ENCODE measurements around the gene SF3A2.
"Not testable (repeated sequence)": the region's sequence is repeated elsewhere in the genome, so short reads cannot be mapped to it uniquely, and the experiment has no call there.

The SF3A2 gene

GRCh38 chr19:2236314-2237050 lies at the start of gene SF3A2, which contains the start of gene PLEKHJ1:
SF3A2 (plus strand) TSS chr19:2236824; CDS start chr19:2243419, 6,595 bp downstream.
PLEKHJ1 (minus strand) TSS chr19:2236329; CDS start chr19:2236248, 81 bp downstream.
- ATAC-seq, result peak; percentile 74
- peak; percentile 98 for DNase-seq

DNA sequence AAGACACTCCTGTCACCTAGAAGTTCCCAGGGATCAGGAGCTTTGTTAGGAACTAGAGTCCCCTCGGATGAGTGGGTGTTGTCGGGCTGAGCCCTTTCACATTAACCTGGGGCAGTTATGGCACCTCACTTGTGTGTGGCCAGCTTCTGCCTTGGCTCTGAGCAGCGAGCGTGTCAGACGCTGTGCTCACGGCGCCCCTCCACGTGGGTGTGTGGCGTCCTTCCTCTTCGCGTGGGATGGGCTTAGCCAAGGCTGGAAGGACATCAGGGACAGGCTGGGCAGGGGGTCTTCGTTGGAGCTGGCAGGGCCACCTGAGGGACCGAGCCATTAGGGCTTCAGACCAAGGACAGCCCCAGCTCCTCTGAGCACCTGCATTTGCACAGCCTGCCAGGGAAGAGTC lies 49.5 kb upstream of the SF3A2 start:
- ATAC-seq (no peak), DNase-seq (no peak)

GRCh38 chr19:2188708-2189385 lies 47.8 kb upstream of the SF3A2 start:
- DNase-seq, result no peak
- peak; percentile 51 for ATAC-seq

- DNase-seq, result no peak
- ATAC-seq, result no peak
Observed at GRCh38 chr19:2189880-2190279, 46.7 kb upstream of the SF3A2 start.

GRCh38 chr19:2190848-2191455 lies 45.7 kb upstream of the SF3A2 start:
- DNase-seq (no peak), ATAC-seq (no peak)

- ATAC-seq (no peak), DNase-seq (no peak)
Observed at GRCh38 chr19:2191456-2192310, 44.9 kb upstream of the SF3A2 start.

DNA sequence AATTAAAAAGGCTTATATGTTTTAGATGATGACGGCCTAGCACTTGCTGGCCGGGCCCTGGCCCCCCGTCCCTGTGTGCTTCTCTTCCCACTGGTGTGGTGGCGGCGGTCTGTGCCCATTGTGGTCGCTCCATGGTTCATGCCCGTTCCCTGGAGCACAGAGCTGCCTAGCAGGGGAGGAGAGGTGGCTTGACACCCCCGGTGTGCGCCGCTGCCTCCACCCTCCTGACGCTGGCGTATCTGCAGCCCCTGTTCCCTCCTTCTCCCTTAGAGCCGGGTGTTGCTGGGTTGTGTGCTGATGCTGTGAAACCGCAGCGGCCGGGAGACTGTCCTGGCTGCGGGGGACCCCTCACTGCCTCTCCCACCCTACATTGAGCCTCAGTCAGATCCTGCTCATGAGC lies 43.8 kb upstream of the SF3A2 start:
- DNase-seq (no peak), ATAC-seq (no peak)

DNA sequence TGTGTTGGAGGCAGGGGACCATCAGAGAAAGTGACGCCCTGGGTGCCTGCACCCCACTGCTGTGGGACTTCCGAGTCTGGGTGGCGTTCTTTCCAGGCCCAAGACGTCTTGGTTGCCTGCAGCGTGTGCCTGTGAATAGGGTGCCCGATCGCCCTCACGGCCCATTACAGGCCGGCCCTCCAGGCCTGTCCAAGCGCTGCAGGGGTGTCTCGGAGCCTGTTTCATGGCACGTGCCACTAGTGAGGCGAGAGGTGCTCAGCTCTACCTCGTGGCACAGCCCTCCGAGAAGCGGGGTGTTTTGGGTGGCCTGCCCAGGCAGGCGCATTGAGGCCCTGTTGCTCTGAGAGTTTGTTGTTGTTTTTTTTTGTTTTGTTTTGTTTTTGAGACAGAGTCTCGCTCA lies 42.8 kb upstream of the SF3A2 start:
- DNase-seq (no peak), ATAC-seq (no peak)

GRCh38 chr19:2194513-2195078 lies 42.0 kb upstream of the SF3A2 start:
- ATAC-seq, result no peak
- DNase-seq, result no peak

DNA sequence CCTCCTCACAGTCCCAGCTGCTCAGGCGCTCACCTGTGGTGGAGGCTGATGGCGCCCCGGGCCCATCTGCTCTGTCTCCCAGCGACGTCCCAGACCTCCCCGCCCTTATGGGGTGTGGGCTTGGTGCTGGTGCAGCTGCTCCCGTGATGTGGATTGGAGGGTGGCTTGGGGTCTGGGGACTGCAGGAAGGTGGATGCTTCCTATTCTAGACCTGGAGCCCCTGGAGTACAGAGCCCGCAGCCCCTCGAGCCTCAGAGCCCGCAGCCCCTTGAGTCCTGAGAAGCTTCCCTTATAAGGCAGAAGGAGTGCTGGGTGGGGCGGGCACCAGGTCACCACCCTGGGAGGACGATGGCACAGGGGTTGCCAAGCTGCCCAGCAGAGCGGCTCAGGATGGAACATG lies 41.3 kb upstream of the SF3A2 start:
- ATAC-seq (no peak), DNase-seq (no peak)

- no peak for ATAC-seq
- DNase-seq, result no peak
Observed at GRCh38 chr19:2195914-2196313, 40.7 kb upstream of the SF3A2 start.

DNA sequence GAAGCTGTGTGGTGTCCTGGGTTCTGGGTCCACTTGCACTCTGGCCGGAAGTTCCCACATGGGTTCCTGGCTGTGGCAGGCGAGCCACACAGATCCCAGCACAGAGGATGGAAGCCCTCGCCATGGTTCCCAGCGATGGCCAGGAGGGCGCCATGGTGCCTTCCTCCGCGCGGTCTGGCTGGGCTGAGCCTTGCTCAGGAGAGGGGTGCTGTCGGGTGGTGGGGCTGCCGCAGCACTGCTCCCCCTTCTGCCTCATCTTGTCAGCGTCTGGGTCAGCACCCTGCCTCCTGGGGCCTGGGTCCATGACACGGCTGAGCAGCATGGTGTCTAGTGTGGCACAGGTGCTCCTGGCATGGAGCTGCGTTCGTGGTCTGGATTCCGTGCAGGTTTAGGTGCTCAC lies 39.4 kb upstream of the SF3A2 start:
- no peak for ATAC-seq

DNA sequence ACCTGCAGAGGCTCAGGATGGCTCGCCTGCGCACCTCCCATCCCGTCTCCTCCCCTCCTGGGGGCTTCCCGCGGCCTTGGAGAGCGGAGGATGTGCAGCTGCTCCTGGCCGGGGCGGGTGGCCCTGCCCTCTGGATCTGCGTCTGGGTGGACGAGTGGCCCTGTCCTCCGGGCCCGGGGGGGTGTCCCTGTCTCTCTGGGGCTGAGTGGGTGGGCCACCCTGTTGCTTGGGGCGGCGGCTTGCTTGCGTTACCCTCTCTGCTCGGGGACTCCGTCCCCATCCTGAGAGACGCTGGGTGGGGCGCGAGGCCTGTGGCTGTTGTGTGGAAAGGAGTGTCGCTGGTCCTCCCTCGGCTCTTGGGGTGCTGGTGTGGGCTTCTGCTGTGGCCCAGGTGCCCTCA lies 38.3 kb upstream of the SF3A2 start:
- ATAC-seq, result no peak
- DNase-seq, result no peak

More for the DNA sequence above, 39.4 kb upstream of the SF3A2 start:
- DNase-seq, result no peak

DNA sequence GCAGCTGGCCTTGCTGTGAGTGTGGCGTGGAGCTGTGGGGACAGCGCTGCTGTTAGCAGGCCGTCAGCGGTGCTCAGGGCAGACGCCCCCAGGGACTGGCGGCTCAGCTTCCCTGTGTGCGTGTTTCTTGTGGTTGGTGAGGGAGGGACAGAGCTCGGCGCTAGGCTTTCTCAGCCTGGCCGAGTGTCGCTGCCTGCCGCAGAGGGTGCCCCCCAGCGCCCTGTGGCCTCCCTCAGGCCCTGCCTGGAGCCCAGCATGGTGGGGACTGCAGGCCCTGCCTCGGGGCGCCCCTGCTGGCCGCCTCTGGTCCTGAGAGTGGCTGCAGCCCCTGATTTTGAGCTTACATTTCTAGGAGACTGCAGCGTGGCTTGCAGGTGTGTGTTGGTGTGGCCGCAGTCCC lies 37.4 kb upstream of the SF3A2 start:
- ATAC-seq (no peak), DNase-seq (no peak)

DNA sequence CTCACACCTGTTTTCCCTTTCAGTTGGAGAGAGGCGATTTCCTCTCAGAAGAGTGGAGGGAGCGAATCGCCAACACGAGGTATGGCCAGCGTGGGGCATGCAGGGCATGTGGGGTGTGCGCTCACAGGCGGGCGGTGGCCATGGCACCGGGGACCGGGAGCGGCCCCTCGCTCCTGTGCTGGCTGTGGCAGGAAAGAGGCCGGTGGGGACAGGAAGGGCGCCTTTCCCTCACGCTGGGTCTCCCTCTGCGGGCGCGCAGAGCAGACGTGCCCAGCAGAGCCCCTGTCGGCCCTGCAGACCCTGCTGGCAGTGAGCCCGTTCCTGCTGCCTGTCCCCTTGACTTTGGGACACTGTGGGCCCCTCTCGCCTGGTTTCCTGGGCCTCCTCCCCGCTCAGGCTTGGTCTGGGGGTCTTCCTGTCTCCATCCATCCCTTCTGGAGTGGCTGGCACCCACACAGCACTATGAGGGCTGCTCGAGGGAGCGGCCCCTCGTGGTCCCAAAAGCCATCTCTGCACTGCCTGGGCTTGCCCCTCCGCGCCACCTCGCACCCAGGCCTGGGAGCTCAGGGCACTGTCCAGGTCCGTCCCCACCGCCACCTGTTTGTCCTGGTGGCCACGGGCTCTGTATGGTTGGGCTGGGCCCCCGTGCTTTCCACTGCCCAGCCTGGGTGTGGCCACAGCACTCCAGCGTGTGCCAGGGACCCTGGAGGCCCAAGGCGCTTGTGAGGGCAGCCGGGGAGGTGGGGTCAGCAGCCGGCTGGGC lies 36.6 kb upstream of the SF3A2 start:
- no peak for DNase-seq

DNA sequence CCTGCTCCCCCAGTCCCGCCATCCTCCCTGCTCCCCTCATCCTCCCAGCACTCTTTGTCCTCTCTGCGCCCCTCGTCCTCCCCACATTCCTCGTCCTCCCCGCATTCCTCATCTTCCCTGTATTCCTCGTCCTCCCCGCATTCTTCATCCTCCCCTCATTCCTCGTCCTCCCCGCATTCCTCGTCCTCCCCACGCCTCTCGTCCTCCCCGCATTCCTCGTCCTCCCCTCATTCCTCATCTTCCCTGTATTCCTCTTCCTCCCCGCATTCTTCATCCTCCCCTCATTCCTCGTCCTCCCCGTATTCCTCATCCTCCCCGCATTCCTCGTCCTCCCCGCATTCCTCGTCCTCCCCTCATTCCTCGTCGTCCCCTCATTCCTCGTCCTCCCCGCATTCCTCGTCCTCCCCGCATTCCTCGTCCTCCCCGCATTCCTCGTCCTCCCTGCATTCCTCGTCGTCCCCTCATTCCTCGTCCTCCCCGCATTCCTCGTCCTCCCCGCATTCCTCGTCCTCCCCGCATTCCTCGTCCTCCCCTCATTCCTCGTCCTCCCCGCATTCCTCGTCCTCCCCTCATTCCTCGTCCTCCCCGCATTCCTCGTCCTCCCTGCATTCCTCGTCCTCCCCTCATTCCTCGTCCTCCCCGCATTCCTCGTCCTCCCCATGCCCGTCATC lies 35.9 kb upstream of the SF3A2 start:
- not testable (repeated sequence) for DNase-seq, ATAC-seq

More for the DNA sequence above, 36.6 kb upstream of the SF3A2 start:
- ATAC-seq, result no peak

DNA sequence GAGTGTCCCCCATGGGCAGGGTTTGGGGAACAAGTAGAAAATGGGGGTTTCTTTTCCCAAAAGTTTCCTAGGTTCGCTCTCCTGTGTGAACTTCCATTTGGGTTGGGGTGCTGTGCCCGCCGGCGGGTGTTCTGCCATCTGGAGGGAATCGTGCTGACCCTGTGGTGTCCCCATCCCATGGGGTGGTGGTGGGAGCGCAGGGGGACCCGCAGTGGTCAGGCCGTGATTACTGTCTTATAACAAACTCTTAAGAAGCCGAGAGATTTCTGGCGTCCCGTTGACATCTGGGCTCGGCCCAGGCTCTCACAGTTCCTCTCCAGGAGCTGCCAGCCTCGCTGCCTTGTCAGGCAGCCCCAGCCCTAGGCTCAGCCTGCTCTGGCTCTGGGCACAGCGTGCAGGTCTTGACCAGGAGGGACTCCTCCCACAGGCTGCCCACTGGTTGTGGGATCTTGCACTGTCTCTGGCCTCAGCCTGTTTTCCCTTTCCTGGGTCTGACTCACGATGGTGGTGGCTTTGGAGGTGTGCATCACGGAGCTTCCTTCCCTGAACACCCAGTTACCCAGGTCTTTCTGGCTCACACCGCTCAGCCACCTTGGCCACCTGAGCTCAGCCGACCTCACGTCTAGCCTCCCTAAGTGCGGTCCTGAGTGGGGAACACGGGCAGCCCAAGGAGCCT lies 35.0 kb upstream of the SF3A2 start:
- ATAC-seq (no peak), DNase-seq (no peak)

DNA sequence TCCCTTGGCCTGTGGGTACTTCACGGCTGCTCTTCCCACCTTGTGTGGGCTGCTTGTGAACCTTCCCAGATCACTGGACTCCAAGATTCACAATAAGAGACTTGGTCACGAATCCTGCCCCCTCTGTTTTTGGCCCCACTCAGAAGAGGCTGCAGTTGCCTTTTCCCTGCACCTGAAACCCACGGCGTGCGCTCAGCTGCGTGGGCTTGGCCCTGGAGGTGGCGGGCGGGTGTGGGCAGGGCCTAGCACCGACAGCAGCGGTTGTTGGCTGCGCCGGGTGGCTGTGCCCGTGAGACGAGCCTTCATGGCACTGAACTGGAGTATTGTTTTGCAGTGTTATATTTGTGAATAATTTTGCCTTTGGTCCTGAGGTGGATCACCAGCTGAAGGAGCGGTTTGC lies 34.3 kb upstream of the SF3A2 start:
- DNase-seq (no peak), ATAC-seq (no peak)

DNA sequence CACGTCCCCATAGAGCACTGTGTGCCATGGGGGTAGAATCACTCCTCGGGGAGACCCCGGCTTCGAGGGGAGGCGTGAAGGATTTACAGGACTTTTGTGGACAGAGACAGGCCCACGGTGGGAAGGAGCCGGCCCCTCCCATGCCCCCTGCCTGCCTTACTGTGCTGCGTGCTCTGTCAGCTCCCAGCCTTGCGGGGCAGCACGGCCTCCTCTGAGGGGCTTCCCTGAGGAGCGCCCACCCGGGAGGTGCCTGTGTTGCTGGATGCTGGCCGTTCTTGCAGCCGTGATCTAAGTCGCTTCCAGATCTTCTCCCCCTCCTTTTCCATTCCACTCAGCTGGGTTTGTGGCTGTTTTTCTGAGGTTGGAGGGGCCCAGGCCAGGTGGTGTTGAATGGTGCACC lies 29.6 kb upstream of the SF3A2 start:
- ATAC-seq, result no peak

More for the DNA sequence above, 29.6 kb upstream of the SF3A2 start:
- no peak for DNase-seq

Measured in stimulated activated naive CD8-positive, alpha-beta T cell treated with anti-CD3 and anti-CD28 coated beads, Interleukin-15, Interleukin-2, amounts not matched to agents 100 U/mL and 50 U/mL, for 24 hours (primary cell).